ENCODE results near the gene GBF1. TPM values are rescaled to one million over a fixed set of nuclear protein-coding genes. Genes with fewer than 3 reads are reported as not detected.

GBF1 gene
- total RNA-seq, 4 donors from 2014 or later: 32.0 to 54.7 (median 39.4) TPM

- Histone ChIP-seq H3K36me3 (peaks cover 0 to 12% of the 10 kb centered on the region in 2 donors), H3K4me1 (peaks cover 0 to 30% (median 1%) of the 10 kb centered on the region in 3 donors), H3K27ac (no peak overlapping the region), H3K9me3 (no peaks in the 10 kb centered on the region), H3K27me3 (no peaks in the 10 kb centered on the region), H3K4me3 (no peak overlapping the region)
- 44% methylated on average over 1 of the region's 1 CpG; no CpG with 5 or more reads in 1 of the 2 donors for WGBS, 2 donors (ENCODE audit: low coverage in 1 of 2)
- TF ChIP-seq EP300 (IDR thresholded peaks at IDR 0.05) (no peak), POLR2A (IDR thresholded peaks at IDR 0.05) (no peak), POLR2AphosphoS5 (IDR thresholded peaks at IDR 0.05) (no peak), CTCF (IDR thresholded peaks at IDR 0.05) (no peak)
- no peak for ATAC-seq
Measured at GRCh38 chr10:102274062-102274461, 28.7 kb downstream of the GBF1 start.

DNA sequence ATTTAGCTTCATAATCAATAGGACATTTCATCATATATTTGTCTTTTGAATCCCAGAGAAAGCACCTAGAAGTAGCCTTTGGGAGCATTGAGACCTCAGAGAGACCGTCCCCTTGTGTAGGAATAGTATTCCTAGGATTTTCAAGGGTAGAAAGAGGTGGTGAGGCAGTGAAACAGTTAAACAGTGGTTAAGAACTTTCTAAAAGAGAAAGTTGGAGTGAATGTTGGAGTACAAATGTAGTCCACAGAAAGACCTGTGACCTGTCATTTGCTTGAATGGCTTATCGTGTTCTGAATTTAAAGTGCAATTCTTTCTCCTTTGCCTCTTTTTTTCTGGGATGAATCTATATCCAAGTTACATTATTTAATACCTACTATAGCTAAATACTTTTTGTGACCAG lies 30.0 kb downstream of the GBF1 start:
- WGBS, 2 donors (ENCODE audit: low coverage in 1 of 2): 62 to 70% methylated on average over 1 to 2 of the region's 2 CpGs
- no peaks in the 10 kb centered on the region for H3K9me3 ChIP-seq
- no peak overlapping the region for H3K4me3 ChIP-seq
- no peak overlapping the region for H3K27ac ChIP-seq
- peaks cover 0 to 34% (median 4%) of the 10 kb centered on the region in 3 donors for H3K4me1 ChIP-seq
- H3K36me3 ChIP-seq: peaks cover 0 to 12% of the 10 kb centered on the region in 2 donors
- TF ChIP-seq EP300 (IDR thresholded peaks at IDR 0.05) (no peak), POLR2A (IDR thresholded peaks at IDR 0.05) (no peak), POLR2AphosphoS5 (IDR thresholded peaks at IDR 0.05) (no peak), CTCF (IDR thresholded peaks at IDR 0.05) (no peak)
- no peak for ATAC-seq
- no peaks in the 10 kb centered on the region for H3K27me3 ChIP-seq

GRCh38 chr10:102279104-102279503 lies 33.8 kb downstream of the GBF1 start:
- H3K27me3 ChIP-seq: no peaks in the 10 kb centered on the region
- no peak overlapping the region for H3K4me3 ChIP-seq
- peaks cover 0 to 12% of the 10 kb centered on the region in 2 donors for H3K36me3 ChIP-seq
- TF ChIP-seq CTCF (IDR thresholded peaks at IDR 0.05) (no peak), POLR2AphosphoS5 (IDR thresholded peaks at IDR 0.05) (no peak), POLR2A (IDR thresholded peaks at IDR 0.05) (no peak), EP300 (IDR thresholded peaks at IDR 0.05) (no peak)
- H3K9me3 ChIP-seq: no peaks in the 10 kb centered on the region
- no peak overlapping the region for H3K27ac ChIP-seq
- no peak for ATAC-seq
- H3K4me1 ChIP-seq: peaks cover 0 to 42% (median 8%) of the 10 kb centered on the region in 3 donors

- TF ChIP-seq EP300 (IDR thresholded peaks at IDR 0.05) (no peak), CTCF (IDR thresholded peaks at IDR 0.05) (no peak), POLR2A (IDR thresholded peaks at IDR 0.05) (no peak), POLR2AphosphoS5 (IDR thresholded peaks at IDR 0.05) (no peak)
- no peak for ATAC-seq
- peak overlapping the region in 1 of 2 donors; percentile 10 for H3K4me3 ChIP-seq
Measured at GRCh38 chr10:102280397-102281101, 35.2 kb downstream of the GBF1 start.

GRCh38 chr10:102281102-102281487 lies 35.8 kb downstream of the GBF1 start:
- Histone ChIP-seq H3K27ac (peak overlapping the region in 3 of 4 donors; percentile 42 to 44 (median 42)), H3K9me3 (no peaks in the 10 kb centered on the region), H3K4me1 (peaks cover 0 to 28% (median 8%) of the 10 kb centered on the region in 3 donors), H3K27me3 (no peaks in the 10 kb centered on the region), H3K4me3 (peak overlapping the region in 1 of 2 donors; percentile 10), H3K36me3 (peaks cover 0 to 12% of the 10 kb centered on the region in 2 donors)
- no peak for ATAC-seq
- TF ChIP-seq POLR2AphosphoS5 (IDR thresholded peaks at IDR 0.05): no peak
- no peak for TF ChIP-seq EP300 (IDR thresholded peaks at IDR 0.05)
- no peak for TF ChIP-seq CTCF (IDR thresholded peaks at IDR 0.05)
- TF ChIP-seq POLR2A (IDR thresholded peaks at IDR 0.05): no peak
- WGBS, 2 donors (ENCODE audit: low coverage in 1 of 2): 7 to 8% methylated on average over 3 of the region's 3 CpGs

More at GRCh38 chr10:102280397-102281101, 35.2 kb downstream of the GBF1 start:
- Histone ChIP-seq H3K4me1 (peaks cover 0 to 30% (median 8%) of the 10 kb centered on the region in 3 donors), H3K9me3 (no peaks in the 10 kb centered on the region), H3K27me3 (no peaks in the 10 kb centered on the region), H3K27ac (peak overlapping the region; percentile 42 to 44 (median 42)), H3K36me3 (peaks cover 0 to 12% of the 10 kb centered on the region in 2 donors)
- WGBS, 2 donors (ENCODE audit: low coverage in 1 of 2): 0% methylated on average over 3 of the region's 3 CpGs

Measured in gastroesophageal sphincter (tissue), 4 donors.